K562 (cell line): ENCODE data around the gene RNU2-63P. TPM values are rescaled to one million over a fixed set of nuclear protein-coding genes. Genes with fewer than 3 reads are reported as not detected.

Experiments
- polyA plus RNA-seq, 8 experiments: library from polyadenylated mRNA; depleted of rRNA in 4 of 8; stranded (reverse) in 5 of 8; unstranded in 3 of 8; fragments of >200 nt; fragmentation: Nextera tagmentation in 2 of 8; fragmentation: Illumina TruSeq in 1 of 8; extraction: Ambion mirVana in 2 of 8; extraction: Trizol in 1 of 8; gene quantifications; 2 replicates each; pipeline versions ENCODE4 v1.2.1 to v1.2.3, GENCODE V29; 2011 to 2014; ENCODE audit warnings: inconsistent platforms in 1 of 8, missing spikeins in 1 of 8
- small RNA-seq: library from RNA; depleted of rRNA; stranded (forward); fragments of <200 nt; gene quantifications from one replicate; pipeline ENCODE3, GENCODE V24; 2014
- total RNA-seq, 7 experiments: library from RNA; depleted of rRNA in 6 of 7; stranded (reverse); fragments of >200 nt in 6 of 7; fragmentation: Illumina TruSeq in 2 of 7; extraction: Trizol in 2 of 7; gene quantifications; 2 replicates each; pipeline versions ENCODE4 v1.2.1 to v1.2.3, GENCODE V29; 2011 to 2021; ENCODE audit warnings: low replicate concordance in 1 of 7

The RNU2-63P gene
- total and polyA plus RNA-seq, 9 of the 15 experiments (the other 6 are each of a cell fraction or from before 2014, with no cell fraction given): 5.8 to 253 (median 169) TPM; not detected in 4

Small RNA genes within 50 kb of the gene (small RNA-seq; reads per million reads assigned to genes)
- 11.1 reads per million, percentile 95 among the genes with 10 or more reads in this experiment for gene RNU2-63P

Other genes starting within 250 kb of the RNU2-63P start
- 4.1 and 4.7 TPM in 2 replicates for gene RGPD2, start 190.8 kb downstream of the RNU2-63P start, total RNA-seq (2014; rRNA removed)
- gene RGPD2, start 190.8 kb downstream of the RNU2-63P start, total RNA-seq (2014; rRNA removed; fragmentation: Illumina TruSeq; extraction: Trizol): 8.4 and 9.2 TPM in 2 replicates
- 6.6 and 10.3 TPM in 2 replicates for gene RGPD2, start 190.8 kb downstream of the RNU2-63P start, total RNA-seq (2015; rRNA removed; fragmentation: Illumina TruSeq; extraction: Trizol)
- 5.7 and 7.0 TPM in 2 replicates for gene RGPD2, start 190.8 kb downstream of the RNU2-63P start, total RNA-seq (2021)
- 7.3 and 15.3 TPM in 2 replicates for gene RGPD2, start 190.8 kb downstream of the RNU2-63P start, polyA plus RNA-seq (2011; rRNA removed)
- 3.7 and 4.9 TPM in 2 replicates for gene RGPD2, start 190.8 kb downstream of the RNU2-63P start, polyA plus RNA-seq (2014; fragmentation: Illumina TruSeq; extraction: Trizol)
- gene RGPD2, start 190.8 kb downstream of the RNU2-63P start, polyA plus RNA-seq (2014; fragmentation: Nextera tagmentation; extraction: Ambion mirVana): 1 to 10 TPM; 1.3 to 2.1 TPM
- gene RGPD2, start 190.8 kb downstream of the RNU2-63P start, polyA plus RNA-seq (2014; rRNA removed): 5.4 and 6.0 TPM in 2 replicates
- 2.0 and 2.2 TPM in 2 replicates for gene KRCC1, start 39.2 kb upstream of the RNU2-63P start, total RNA-seq (2014; rRNA removed)
- gene KRCC1, start 39.2 kb upstream of the RNU2-63P start, total RNA-seq (2014; rRNA removed; fragmentation: Illumina TruSeq; extraction: Trizol): 4.3 and 4.7 TPM in 2 replicates
- 4.0 and 5.3 TPM in 2 replicates for gene KRCC1, start 39.2 kb upstream of the RNU2-63P start, total RNA-seq (2015; rRNA removed; fragmentation: Illumina TruSeq; extraction: Trizol)
- gene KRCC1, start 39.2 kb upstream of the RNU2-63P start, total RNA-seq (2021): 1.9 and 2.0 TPM in 2 replicates
- 4.6 and 6.0 TPM in 2 replicates for gene KRCC1, start 39.2 kb upstream of the RNU2-63P start, polyA plus RNA-seq (2011; rRNA removed)
- 3.1 and 4.7 TPM in 2 replicates for gene KRCC1, start 39.2 kb upstream of the RNU2-63P start, polyA plus RNA-seq (2014; fragmentation: Illumina TruSeq; extraction: Trizol)
- 1 to 10 TPM; 2.1 TPM for gene KRCC1, start 39.2 kb upstream of the RNU2-63P start, polyA plus RNA-seq (2014; fragmentation: Nextera tagmentation; extraction: Ambion mirVana)
- gene KRCC1, start 39.2 kb upstream of the RNU2-63P start, polyA plus RNA-seq (2014; rRNA removed): 2.2 and 3.3 TPM in 2 replicates
- not detected in 2 replicates for gene SMYD1, start 51.3 kb upstream of the RNU2-63P start, total RNA-seq (2014; rRNA removed)
- not detected in 2 replicates for gene SMYD1, start 51.3 kb upstream of the RNU2-63P start, total RNA-seq (2014; rRNA removed; fragmentation: Illumina TruSeq; extraction: Trizol)
- not detected in 2 replicates for gene SMYD1, start 51.3 kb upstream of the RNU2-63P start, total RNA-seq (2015; rRNA removed; fragmentation: Illumina TruSeq; extraction: Trizol)
- gene SMYD1, start 51.3 kb upstream of the RNU2-63P start, total RNA-seq (2021): not detected in 2 replicates
- gene SMYD1, start 51.3 kb upstream of the RNU2-63P start, polyA plus RNA-seq (2011; rRNA removed): not detected in 2 replicates
- gene SMYD1, start 51.3 kb upstream of the RNU2-63P start, polyA plus RNA-seq (2014; fragmentation: Illumina TruSeq; extraction: Trizol): not detected in 2 replicates
- not detected for gene SMYD1, start 51.3 kb upstream of the RNU2-63P start, polyA plus RNA-seq (2014; fragmentation: Nextera tagmentation; extraction: Ambion mirVana)
- not detected in 2 replicates for gene SMYD1, start 51.3 kb upstream of the RNU2-63P start, polyA plus RNA-seq (2014; rRNA removed)
- gene FABP1, start 111.5 kb upstream of the RNU2-63P start, total RNA-seq (2014; rRNA removed): not detected in 2 replicates
- not detected in 2 replicates for gene FABP1, start 111.5 kb upstream of the RNU2-63P start, total RNA-seq (2014; rRNA removed; fragmentation: Illumina TruSeq; extraction: Trizol)
- gene FABP1, start 111.5 kb upstream of the RNU2-63P start, total RNA-seq (2015; rRNA removed; fragmentation: Illumina TruSeq; extraction: Trizol): not detected in 2 replicates
- gene FABP1, start 111.5 kb upstream of the RNU2-63P start, total RNA-seq (2021): 0.64 and 0.98 TPM in 2 replicates
- gene FABP1, start 111.5 kb upstream of the RNU2-63P start, polyA plus RNA-seq (2011; rRNA removed): not detected in 2 replicates
- gene FABP1, start 111.5 kb upstream of the RNU2-63P start, polyA plus RNA-seq (2014; fragmentation: Illumina TruSeq; extraction: Trizol): not detected in 2 replicates
- not detected for gene FABP1, start 111.5 kb upstream of the RNU2-63P start, polyA plus RNA-seq (2014; fragmentation: Nextera tagmentation; extraction: Ambion mirVana)
- not detected in 2 replicates for gene FABP1, start 111.5 kb upstream of the RNU2-63P start, polyA plus RNA-seq (2014; rRNA removed)
- not detected in 2 replicates for gene THNSL2, start 153.8 kb upstream of the RNU2-63P start, total RNA-seq (2014; rRNA removed)
- not detected in 2 replicates for gene THNSL2, start 153.8 kb upstream of the RNU2-63P start, total RNA-seq (2014; rRNA removed; fragmentation: Illumina TruSeq; extraction: Trizol)
- gene THNSL2, start 153.8 kb upstream of the RNU2-63P start, total RNA-seq (2015; rRNA removed; fragmentation: Illumina TruSeq; extraction: Trizol): not detected in 2 replicates
- gene THNSL2, start 153.8 kb upstream of the RNU2-63P start, total RNA-seq (2021): 0.54 TPM in 1 of 2 replicates, not detected in the other
- gene THNSL2, start 153.8 kb upstream of the RNU2-63P start, polyA plus RNA-seq (2011; rRNA removed): not detected in 2 replicates
- gene THNSL2, start 153.8 kb upstream of the RNU2-63P start, polyA plus RNA-seq (2014; fragmentation: Illumina TruSeq; extraction: Trizol): not detected in 2 replicates
- gene THNSL2, start 153.8 kb upstream of the RNU2-63P start, polyA plus RNA-seq (2014; fragmentation: Nextera tagmentation; extraction: Ambion mirVana): not detected
- gene THNSL2, start 153.8 kb upstream of the RNU2-63P start, polyA plus RNA-seq (2014; rRNA removed): not detected in 2 replicates